ENCODE results near the gene FSD1. TPM values are rescaled to one million over a fixed set of nuclear protein-coding genes. Genes with fewer than 3 reads are reported as not detected.

The FSD1 gene
- total and polyA plus RNA-seq, 2 donors from 2014 or later: 0.85 to 1.1 TPM

GRCh38 chr19:4278010-4278409 lies 26.4 kb upstream of the FSD1 start:
- no peak overlapping the region for H3K4me3 ChIP-seq (ENCODE audit: low read length in 3 of 3)
- no peak overlapping the region for H3K27ac ChIP-seq (ENCODE audit: low read depth in 2 of 2, low read length in 2 of 2)
- H3K9ac ChIP-seq (ENCODE audit: low read length in 3 of 3): no peak overlapping the region
- H3K36me3 ChIP-seq (ENCODE audit: control insufficient read depth in 2 of 3, insufficient read depth in 3 of 3, low read length in 3 of 3): no peaks in the 10 kb centered on the region
- intact Hi-C loops (cut with DNase I): no loop called here
- FAIRE-seq: no peak
- no peaks in the 10 kb centered on the region for H3K27me3 ChIP-seq (ENCODE audit: control insufficient read depth, insufficient read depth, low read length)
- H3K9me3 ChIP-seq (ENCODE audit: control insufficient read depth in 2 of 3, insufficient read depth in 1 of 3, low read length in 3 of 3): no peaks in the 10 kb centered on the region
- no peaks in the 10 kb centered on the region for H3K4me1 ChIP-seq (ENCODE audit: control insufficient read depth in 2 of 3, insufficient read depth in 2 of 3, low read depth in 1 of 3, low read length in 3 of 3)
- DNase-seq: no peak
- no peak for TF ChIP-seq CTCF (IDR thresholded peaks at IDR 0.05; ENCODE audit: borderline replicate concordance, extremely low read depth, insufficient read depth)

- intact Hi-C loops (cut with DNase I): no loop called here
- Histone ChIP-seq H3K9me3 (ENCODE audit: control insufficient read depth in 2 of 3, insufficient read depth in 1 of 3, low read length in 3 of 3) (no peaks in the 10 kb centered on the region), H3K4me1 (ENCODE audit: control insufficient read depth in 2 of 3, insufficient read depth in 2 of 3, low read depth in 1 of 3, low read length in 3 of 3) (no peaks in the 10 kb centered on the region), H3K27me3 (ENCODE audit: control insufficient read depth, insufficient read depth, low read length) (no peaks in the 10 kb centered on the region), H3K9ac (ENCODE audit: low read length in 3 of 3) (no peak within 1 kb of the TSS), H3K4me3 (ENCODE audit: low read length in 3 of 3) (peak within 1 kb of the TSS in 1 of 3 donors; percentile 30), H3K36me3 (ENCODE audit: control insufficient read depth in 2 of 3, insufficient read depth in 3 of 3, low read length in 3 of 3) (no peaks in the 10 kb centered on the region), H3K27ac (ENCODE audit: low read depth in 2 of 2, low read length in 2 of 2) (no peak within 1 kb of the TSS)
- FAIRE-seq (no peak), DNase-seq (peak in 4 of 5 donors; percentile 63 to 79 (median 69))
- no peak for TF ChIP-seq CTCF (IDR thresholded peaks at IDR 0.05; ENCODE audit: borderline replicate concordance, extremely low read depth, insufficient read depth)
Observed at GRCh38 chr19:4278419-4279266, 25.8 kb upstream of the FSD1 start, which contains the start of gene SHD. Gene SHD (plus strand): TSS chr19:4279266. CDS start chr19:4280064, 798 bp downstream.

- TF ChIP-seq CTCF (IDR thresholded peaks at IDR 0.05; ENCODE audit: borderline replicate concordance, extremely low read depth, insufficient read depth): no peak
- Histone ChIP-seq H3K9ac (ENCODE audit: low read length in 3 of 3) (no peak overlapping the region), H3K27ac (ENCODE audit: low read depth in 2 of 2, low read length in 2 of 2) (no peak overlapping the region), H3K4me3 (ENCODE audit: low read length in 3 of 3) (no peak overlapping the region), H3K27me3 (ENCODE audit: control insufficient read depth, insufficient read depth, low read length) (no peaks in the 10 kb centered on the region), H3K36me3 (ENCODE audit: control insufficient read depth in 2 of 3, insufficient read depth in 3 of 3, low read length in 3 of 3) (no peaks in the 10 kb centered on the region), H3K9me3 (ENCODE audit: control insufficient read depth in 2 of 3, insufficient read depth in 1 of 3, low read length in 3 of 3) (no peaks in the 10 kb centered on the region), H3K4me1 (ENCODE audit: control insufficient read depth in 2 of 3, insufficient read depth in 2 of 3, low read depth in 1 of 3, low read length in 3 of 3) (no peaks in the 10 kb centered on the region)
- FAIRE-seq (no peak), DNase-seq (no peak)
- intact Hi-C loops (cut with DNase I): no loop called here
Observed at GRCh38 chr19:4279267-4279529, 25.2 kb upstream of the FSD1 start.
